Measurements from ENCODE around the gene CX3CL1. TPM values are rescaled to one million over a fixed set of nuclear protein-coding genes. Genes with fewer than 3 reads are reported as not detected.
"Not testable (repeated sequence)": the region's sequence is repeated elsewhere in the genome, so short reads cannot be mapped to it uniquely, and the experiment has no call there.

CX3CL1 gene
- total and polyA plus RNA-seq, 10 of the 15 experiments (the other 5 are each of a cell fraction or from before 2014, with no cell fraction given): 0.03 to 1.2 (median 0.46) TPM

DNA sequence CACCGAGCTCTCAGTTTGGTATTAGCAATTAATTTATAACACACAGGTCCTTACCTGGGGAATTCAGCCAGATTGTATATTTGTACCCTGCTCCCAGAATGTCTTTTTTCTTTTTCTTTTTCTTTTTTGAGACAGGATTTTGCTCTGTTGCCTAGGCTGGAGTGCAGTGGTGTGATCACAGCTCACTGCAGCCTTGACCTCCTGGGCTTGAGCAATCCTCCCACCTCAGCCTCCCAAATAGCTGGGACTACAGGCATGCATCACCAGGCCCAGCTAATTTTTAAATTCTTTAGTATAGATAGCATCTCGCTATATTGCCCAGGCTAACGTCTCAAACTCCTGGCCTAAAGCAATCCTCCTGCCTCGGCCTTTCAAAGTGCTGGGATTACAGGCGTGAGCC lies 28.2 kb upstream of the CX3CL1 start:
- ChIA-PET CTCF (interaction anchor here (0.6 to 10.7 kb wide), 5 partner anchors 30 to 176 kb away, joined by 3 to 95 read pairs (median 11); no protein-coding TSS in a partner anchor), RAD21 (ENCODE audit: unreplicated experiment) (interaction anchor here (0.7 to 6.8 kb wide), 8 partner anchors 9 to 74 kb away, joined by 3 to 50 read pairs (median 4); no protein-coding TSS in a partner anchor), SMC1A (ENCODE audit: uncharacterized antibody, unreplicated experiment) (interaction anchor here (0.8 to 2.9 kb wide), 14 partner anchors 8 to 74 kb away, joined by 3 to 19 read pairs (median 4); partner anchors contain the start of genes CCL22 and CX3CL1), POLR2A (interaction anchor here (0.9 to 3.4 kb wide), 6 partner anchors 8 to 41 kb away, joined by 3 to 15 read pairs (median 4); no protein-coding TSS in a partner anchor)
- DNase-seq (ENCODE audit: low read depth, low spot score); H2AFZ ChIP-seq (ENCODE audit: control insufficient read depth, low read depth, low read length); FAIRE-seq; H3K79me2 ChIP-seq (ENCODE audit: control insufficient read depth, insufficient read depth, low read length); H3K36me3 ChIP-seq (ENCODE audit: control insufficient read depth in 2 of 2, insufficient read depth in 2 of 2, low read length in 1 of 2); H3K9me3 ChIP-seq (replicated peaks; ENCODE audit: control insufficient read depth, insufficient read depth, low read length); BruUV-seq (replicated peaks); H3K4me2 ChIP-seq (ENCODE audit: control insufficient read depth, insufficient read depth); H4K20me1 ChIP-seq (ENCODE audit: control insufficient read depth, insufficient read depth); H3K27ac ChIP-seq (ENCODE audit: control insufficient read depth, insufficient read depth); H3K4me3 ChIP-seq; ATAC-seq; H3K27me3 ChIP-seq (replicated peaks in 1 of 2; ENCODE audit: control insufficient read depth in 2 of 2, insufficient read depth in 2 of 2, low read length in 1 of 2); H3K9ac ChIP-seq (ENCODE audit: control insufficient read depth, insufficient read depth, low read length); in situ Hi-C loops (cut with MboI): not testable (repeated sequence)
- 95% methylated on average over 5 of the region's 5 CpGs for WGBS (ENCODE audit: insufficient coverage, insufficient replicate concordance, low lambda C conversion rate, missing lambda C conversion rate)
- H3K4me1 ChIP-seq (ENCODE audit: control insufficient read depth, insufficient read depth, low read length): peaks cover 47% of the 10 kb centered on the region
- intact Hi-C loops (cut with micrococcal nuclease; ENCODE audit: unreplicated experiment): loop anchor here (10.0 kb wide), 1 partner anchor 261 kb away; no protein-coding TSS in a partner anchor

DNA sequence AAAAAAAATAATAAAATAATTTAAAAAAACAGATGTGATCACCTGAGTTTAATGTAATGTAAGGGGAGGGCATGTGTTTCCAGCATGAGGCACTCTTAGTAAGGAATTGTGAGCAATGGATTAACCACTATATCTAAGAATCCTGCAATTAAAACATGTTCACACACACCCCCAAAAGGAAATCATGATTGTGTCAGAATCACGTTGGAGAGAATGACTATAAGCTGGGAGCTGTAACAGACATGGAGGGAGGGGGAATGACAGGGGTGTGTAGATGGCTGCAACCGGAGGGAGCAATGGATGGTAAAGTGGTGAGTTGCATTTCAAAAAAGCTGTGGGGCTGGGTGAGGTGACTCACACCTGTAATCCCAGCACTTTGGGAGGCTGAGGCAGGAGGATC lies 27.3 kb upstream of the CX3CL1 start:
- Histone ChIP-seq H2AFZ (ENCODE audit: control insufficient read depth, low read depth, low read length) (no peak overlapping the region), H3K36me3 (ENCODE audit: control insufficient read depth in 2 of 2, insufficient read depth in 2 of 2, low read length in 1 of 2) (no peaks in the 10 kb centered on the region), H4K20me1 (ENCODE audit: control insufficient read depth, insufficient read depth) (no peaks in the 10 kb centered on the region), H3K27me3 (replicated peaks in 1 of 2; ENCODE audit: control insufficient read depth in 2 of 2, insufficient read depth in 2 of 2, low read length in 1 of 2) (no peaks in the 10 kb centered on the region), H3K4me2 (ENCODE audit: control insufficient read depth, insufficient read depth) (no peak overlapping the region), H3K79me2 (ENCODE audit: control insufficient read depth, insufficient read depth, low read length) (no peaks in the 10 kb centered on the region), H3K4me1 (ENCODE audit: control insufficient read depth, insufficient read depth, low read length) (peaks cover 54% of the 10 kb centered on the region), H3K4me3 (no peak overlapping the region), H3K9ac (ENCODE audit: control insufficient read depth, insufficient read depth, low read length) (no peak overlapping the region), H3K27ac (ENCODE audit: control insufficient read depth, insufficient read depth) (no peak overlapping the region), H3K9me3 (replicated peaks; ENCODE audit: control insufficient read depth, insufficient read depth, low read length) (no peaks in the 10 kb centered on the region; the same call in 1 of the 3 replicates)
- FAIRE-seq: no peak
- SMC1A ChIA-PET (ENCODE audit: uncharacterized antibody, unreplicated experiment): interaction anchor here (1.0 to 2.9 kb wide), 5 partner anchors 13 to 73 kb away, joined by 3 to 19 read pairs (median 6); no protein-coding TSS in a partner anchor
- intact Hi-C loops (cut with micrococcal nuclease; ENCODE audit: unreplicated experiment) (loop anchor here (10.0 kb wide), 1 partner anchor 260 kb away; no protein-coding TSS in a partner anchor), in situ Hi-C loops (cut with MboI) (no loop called here)
- POLR2A ChIA-PET: interaction anchor here (0.5 to 1.4 kb wide), 2 partner anchors 16 to 30 kb away, joined by 3 read pairs; no protein-coding TSS in a partner anchor
- CTCF ChIA-PET: interaction anchor here (0.7 to 10.7 kb wide), 5 partner anchors 32 to 339 kb away, joined by 3 to 95 read pairs (median 11); no protein-coding TSS in a partner anchor
- DNase-seq (ENCODE audit: low read depth, low spot score): no peak
- 69% methylated on average over 2 of the region's 2 CpGs for WGBS (ENCODE audit: insufficient coverage, insufficient replicate concordance, low lambda C conversion rate, missing lambda C conversion rate)
- no peak for ATAC-seq
- no TSS peak for BruUV-seq (replicated peaks)
- TF ChIP-seq NR2C2 (IDR thresholded peaks at IDR 0.05; ENCODE audit: borderline replicate concordance, control insufficient read depth, insufficient read length, low read depth): no peak
- TF ChIP-seq, protein P1, sequence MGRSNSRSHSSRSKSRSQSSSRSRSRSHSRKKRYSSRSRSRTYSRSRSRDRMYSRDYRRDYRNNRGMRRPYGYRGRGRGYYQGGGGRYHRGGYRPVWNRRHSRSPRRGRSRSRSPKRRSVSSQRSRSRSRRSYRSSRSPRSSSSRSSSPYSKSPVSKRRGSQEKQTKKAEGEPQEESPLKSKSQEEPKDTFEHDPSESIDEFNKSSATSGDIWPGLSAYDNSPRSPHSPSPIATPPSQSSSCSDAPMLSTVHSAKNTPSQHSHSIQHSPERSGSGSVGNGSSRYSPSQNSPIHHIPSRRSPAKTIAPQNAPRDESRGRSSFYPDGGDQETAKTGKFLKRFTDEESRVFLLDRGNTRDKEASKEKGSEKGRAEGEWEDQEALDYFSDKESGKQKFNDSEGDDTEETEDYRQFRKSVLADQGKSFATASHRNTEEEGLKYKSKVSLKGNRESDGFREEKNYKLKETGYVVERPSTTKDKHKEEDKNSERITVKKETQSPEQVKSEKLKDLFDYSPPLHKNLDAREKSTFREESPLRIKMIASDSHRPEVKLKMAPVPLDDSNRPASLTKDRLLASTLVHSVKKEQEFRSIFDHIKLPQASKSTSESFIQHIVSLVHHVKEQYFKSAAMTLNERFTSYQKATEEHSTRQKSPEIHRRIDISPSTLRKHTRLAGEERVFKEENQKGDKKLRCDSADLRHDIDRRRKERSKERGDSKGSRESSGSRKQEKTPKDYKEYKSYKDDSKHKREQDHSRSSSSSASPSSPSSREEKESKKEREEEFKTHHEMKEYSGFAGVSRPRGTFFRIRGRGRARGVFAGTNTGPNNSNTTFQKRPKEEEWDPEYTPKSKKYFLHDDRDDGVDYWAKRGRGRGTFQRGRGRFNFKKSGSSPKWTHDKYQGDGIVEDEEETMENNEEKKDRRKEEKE (IDR thresholded peaks at IDR 0.05): no peak
- TF ChIP-seq RFX5 (IDR thresholded peaks at IDR 0.05; ENCODE audit: low read depth, low read length): no peak
- TF ChIP-seq, protein P2, sequence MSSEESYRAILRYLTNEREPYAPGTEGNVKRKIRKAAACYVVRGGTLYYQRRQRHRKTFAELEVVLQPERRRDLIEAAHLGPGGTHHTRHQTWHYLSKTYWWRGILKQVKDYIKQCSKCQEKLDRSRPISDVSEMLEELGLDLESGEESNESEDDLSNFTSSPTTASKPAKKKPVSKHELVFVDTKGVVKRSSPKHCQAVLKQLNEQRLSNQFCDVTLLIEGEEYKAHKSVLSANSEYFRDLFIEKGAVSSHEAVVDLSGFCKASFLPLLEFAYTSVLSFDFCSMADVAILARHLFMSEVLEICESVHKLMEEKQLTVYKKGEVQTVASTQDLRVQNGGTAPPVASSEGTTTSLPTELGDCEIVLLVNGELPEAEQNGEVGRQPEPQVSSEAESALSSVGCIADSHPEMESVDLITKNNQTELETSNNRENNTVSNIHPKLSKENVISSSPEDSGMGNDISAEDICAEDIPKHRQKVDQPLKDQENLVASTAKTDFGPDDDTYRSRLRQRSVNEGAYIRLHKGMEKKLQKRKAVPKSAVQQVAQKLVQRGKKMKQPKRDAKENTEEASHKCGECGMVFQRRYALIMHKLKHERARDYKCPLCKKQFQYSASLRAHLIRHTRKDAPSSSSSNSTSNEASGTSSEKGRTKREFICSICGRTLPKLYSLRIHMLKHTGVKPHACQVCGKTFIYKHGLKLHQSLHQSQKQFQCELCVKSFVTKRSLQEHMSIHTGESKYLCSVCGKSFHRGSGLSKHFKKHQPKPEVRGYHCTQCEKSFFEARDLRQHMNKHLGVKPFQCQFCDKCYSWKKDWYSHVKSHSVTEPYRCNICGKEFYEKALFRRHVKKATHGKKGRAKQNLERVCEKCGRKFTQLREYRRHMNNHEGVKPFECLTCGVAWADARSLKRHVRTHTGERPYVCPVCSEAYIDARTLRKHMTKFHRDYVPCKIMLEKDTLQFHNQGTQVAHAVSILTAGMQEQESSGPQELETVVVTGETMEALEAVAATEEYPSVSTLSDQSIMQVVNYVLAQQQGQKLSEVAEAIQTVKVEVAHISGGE (CRISPR knock-in tag; IDR thresholded peaks at IDR 0.05): no peak
- no peak for TF ChIP-seq MYC (IDR thresholded peaks at IDR 0.05; ENCODE audit: insufficient read depth, insufficient read length, insufficient replicate concordance, low read length, severe bottlenecking)
- TF ChIP-seq SREBF2 (IDR thresholded peaks at IDR 0.05; ENCODE audit: low read length): no peak
- no peak for TF ChIP-seq EED (IDR thresholded peaks at IDR 0.05; ENCODE audit: low read depth)
- RAD21 ChIA-PET (ENCODE audit: unreplicated experiment): interaction anchor here (1.6 to 2.1 kb wide), 2 partner anchors 10 to 68 kb away, joined by 3 to 4 read pairs; no protein-coding TSS in a partner anchor
